GM19468 (cell line): ENCODE results near the gene GAPVD1.
A peak's percentile ranks its signal among the peaks of the same experiment; 100 is the strongest.
"Not testable (repeated sequence)": the region's sequence is repeated elsewhere in the genome, so short reads cannot be mapped to it uniquely, and the experiment has no call there.

Experiments
- ATAC-seq: cut with Tn5 transposase; IDR thresholded peaks from one replicate; pipeline ENCODE4 v1.9.1; 2021; ENCODE audit warnings: mild to moderate bottlenecking, moderate library complexity, moderate number of reproducible peaks; ENCODE audit not compliant: unreplicated experiment; ENCODE audit errors: extremely low read depth

GAPVD1 gene

GRCh38 chr9:125302241-125302640, 40.6 kb downstream of the GAPVD1 start:
- ATAC-seq: no peak

DNA sequence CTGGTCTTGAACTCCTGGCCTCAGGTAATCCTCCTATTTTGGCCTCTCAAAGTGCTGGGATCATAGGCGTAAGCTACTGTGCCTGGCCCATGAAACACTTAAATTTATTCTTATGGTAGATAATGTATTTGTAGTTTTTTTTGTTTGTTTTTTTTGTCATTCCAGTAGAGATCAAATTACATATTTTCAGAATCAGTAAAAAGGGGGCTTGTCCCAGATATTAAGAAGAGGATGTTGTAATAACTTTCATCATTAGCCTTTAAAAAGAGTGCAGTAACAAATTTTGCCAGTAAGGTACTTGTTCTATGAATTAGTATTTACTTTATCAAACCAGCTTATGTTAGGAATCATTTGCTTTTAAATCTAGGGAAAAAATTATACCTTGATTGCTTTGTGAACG, 42.6 kb downstream of the GAPVD1 start:
- no peak for ATAC-seq

DNA sequence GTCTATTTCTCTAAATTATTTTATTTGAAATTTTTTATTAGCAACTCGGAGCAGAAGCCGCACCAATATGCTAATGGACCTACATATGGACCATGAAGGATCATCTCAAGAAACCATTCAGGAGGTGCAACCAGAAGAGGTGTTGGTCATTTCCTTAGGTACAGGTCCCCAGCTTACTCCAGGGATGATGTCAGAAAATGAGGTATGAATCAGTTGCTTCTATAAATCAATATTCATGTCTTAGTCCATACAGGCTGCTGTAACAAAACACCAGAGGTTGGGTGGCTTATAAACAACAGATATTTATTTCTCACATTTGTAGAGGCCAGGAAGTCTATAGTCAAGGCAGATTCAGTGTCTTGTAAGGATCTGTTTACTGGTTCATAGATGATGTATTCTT, 50.8 kb downstream of the GAPVD1 start:
- no peak for ATAC-seq

DNA sequence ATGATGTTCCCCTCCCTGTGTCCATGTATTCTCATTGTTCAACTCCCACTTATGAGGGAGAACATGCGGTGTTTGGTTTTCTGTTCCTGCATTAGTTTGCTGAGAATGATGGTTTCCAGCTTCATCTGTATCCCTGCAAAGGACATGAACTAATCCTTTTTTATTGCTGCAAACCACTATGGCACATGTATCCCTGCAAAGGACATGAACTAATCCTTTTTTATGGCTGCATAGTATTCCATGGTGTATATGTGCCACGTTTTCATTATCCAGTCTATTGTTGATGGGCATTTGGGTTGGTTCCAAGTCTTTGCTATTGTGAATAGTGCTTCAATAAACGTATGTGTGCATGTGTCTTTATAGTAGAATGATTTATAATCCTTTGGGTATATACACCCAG, 54.7 kb downstream of the GAPVD1 start:
- ATAC-seq: not testable (repeated sequence)

DNA sequence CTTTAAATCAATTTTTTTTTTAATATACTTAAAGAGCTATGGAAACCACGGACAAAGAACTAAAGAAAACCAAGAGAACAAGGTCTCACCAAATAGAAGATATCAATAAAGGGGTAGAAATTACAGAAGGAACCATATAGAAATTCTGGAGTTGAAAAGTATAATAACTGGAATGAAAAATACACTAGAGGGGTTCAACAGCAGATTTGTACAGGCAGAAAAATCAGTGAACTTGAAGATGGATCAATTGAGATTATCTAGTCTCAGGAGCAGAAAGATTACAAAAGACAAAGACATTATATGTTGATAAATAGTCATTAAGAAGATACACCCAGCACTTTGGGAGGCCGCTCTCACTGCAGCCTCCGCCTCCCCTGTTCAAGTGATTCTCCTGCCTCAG, 56.1 kb downstream of the GAPVD1 start:
- ATAC-seq: no peak

DNA sequence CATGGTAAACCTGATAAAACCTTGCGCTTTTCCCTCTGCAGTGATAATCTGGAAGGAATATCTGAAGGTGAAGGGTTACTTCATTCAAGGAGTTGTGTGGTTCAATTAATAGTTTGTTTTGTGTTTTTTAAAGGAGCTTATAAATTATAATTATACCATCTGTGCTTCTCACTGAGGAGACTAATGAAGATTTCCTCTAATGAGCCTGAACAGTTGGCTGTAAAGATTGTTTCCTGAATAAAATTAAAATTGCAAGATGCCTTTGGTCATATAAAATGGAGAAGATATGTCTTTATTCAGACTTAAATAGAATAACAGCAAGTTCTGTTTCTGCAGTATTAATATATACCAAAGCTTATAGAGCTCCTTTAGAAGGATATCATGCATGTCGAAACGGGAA, 59.9 kb downstream of the GAPVD1 start:
- no peak for ATAC-seq

- no peak for ATAC-seq
Measured at GRCh38 chr9:125323615-125324014, 62.0 kb downstream of the GAPVD1 start.

DNA sequence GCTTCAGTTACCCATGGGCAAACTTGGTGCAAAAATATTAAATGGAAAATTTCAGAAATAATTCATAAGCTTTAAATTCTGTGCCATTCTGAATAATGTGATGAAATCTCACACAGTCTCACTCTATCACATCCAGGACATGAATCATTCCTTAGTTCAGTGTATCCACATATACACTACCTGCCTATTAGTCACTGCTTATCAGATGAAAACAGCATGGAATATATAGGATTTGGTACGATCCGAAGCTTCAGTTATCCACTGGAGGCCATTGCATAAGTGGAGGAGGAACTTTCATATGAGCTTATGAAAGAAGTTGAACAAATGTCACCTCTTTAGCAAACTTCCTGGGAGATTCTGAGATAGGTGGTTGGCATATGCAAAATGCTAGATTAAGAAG, 64.2 kb downstream of the GAPVD1 start:
- no peak for ATAC-seq

DNA sequence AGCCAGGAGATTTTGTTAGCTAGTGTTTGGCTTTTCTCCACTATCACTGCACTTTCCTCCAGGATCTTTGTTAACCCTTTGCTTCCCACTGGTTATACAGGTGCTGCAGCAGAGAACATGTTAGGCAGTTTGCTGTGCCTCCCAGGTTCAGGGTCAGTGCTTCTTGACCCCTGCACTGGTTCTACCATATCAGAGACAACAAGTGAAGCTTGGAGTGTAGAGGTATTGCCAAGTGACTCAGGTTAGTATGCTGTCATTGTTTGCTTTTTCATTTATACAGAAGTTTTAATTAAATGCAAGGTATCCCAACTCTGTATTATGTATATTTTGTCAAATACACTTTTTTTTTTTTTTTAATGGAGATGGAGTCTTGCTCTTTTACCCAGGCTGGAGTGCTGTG, 68.4 kb downstream of the GAPVD1 start:
- ATAC-seq: no peak

DNA sequence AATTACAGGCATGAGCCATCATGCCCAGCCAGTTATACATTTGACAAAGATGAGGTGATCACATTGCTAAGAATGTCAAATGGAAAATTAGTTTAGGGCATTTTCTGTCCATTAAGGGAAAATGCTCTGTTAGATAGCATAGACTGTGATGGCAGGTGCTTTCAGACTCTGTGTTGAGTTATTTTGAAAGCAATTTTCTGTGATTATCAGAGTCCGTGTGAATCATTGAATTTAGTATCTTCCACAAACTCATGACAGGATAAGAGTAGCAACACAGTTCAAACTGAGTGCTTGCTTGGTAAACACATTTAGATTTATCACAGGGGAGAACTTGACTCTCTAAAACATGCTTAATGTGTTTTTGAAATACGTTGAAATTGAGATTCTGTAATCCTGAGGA, 69.0 kb downstream of the GAPVD1 start:
- no peak for ATAC-seq

DNA sequence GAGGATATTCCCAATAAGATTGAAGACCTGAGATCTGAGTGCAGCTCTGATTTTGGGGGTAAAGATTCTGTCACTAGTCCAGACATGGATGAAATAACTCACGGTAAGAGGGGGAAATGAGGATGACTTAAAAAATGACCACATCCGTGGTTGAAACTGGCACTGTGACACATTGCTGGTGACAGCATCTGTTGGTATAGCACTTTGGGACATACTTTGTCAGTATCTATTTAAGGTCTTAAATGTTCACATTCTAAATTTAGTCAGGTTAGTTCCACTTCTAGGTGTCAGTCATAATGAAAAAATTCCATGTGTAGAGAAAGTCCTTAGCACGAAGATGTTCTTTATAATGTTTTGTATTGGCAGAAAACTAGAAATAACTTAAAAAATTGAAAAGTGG, 70.9 kb downstream of the GAPVD1 start:
- ATAC-seq: peak; percentile 85

DNA sequence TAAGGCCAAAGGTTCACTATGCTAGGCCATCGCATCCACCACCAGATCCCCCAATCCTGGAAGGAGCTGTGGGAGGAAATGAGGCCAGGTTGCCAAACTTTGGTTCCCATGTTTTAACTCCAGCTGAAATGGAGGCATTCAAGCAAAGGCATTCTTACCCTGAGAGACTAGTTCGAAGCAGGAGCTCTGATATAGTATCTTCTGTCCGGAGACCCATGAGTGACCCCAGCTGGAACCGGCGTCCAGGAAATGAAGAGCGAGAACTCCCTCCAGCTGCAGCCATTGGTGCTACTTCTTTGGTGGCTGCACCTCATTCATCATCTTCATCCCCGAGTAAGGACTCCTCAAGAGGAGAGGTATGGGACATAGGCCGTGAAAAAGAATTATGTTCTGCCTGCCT, 75.6 kb downstream of the GAPVD1 start:
- ATAC-seq: no peak

GRCh38 chr9:125338929-125339328, 77.3 kb downstream of the GAPVD1 start:
- ATAC-seq: no peak

- no peak for ATAC-seq
Measured at GRCh38 chr9:125341566-125341965, 79.9 kb downstream of the GAPVD1 start.

GRCh38 chr9:125343518-125344275, 82.1 kb downstream of the GAPVD1 start:
- no peak for ATAC-seq

GRCh38 chr9:125346080-125346732, 84.6 kb downstream of the GAPVD1 start:
- ATAC-seq: no peak

DNA sequence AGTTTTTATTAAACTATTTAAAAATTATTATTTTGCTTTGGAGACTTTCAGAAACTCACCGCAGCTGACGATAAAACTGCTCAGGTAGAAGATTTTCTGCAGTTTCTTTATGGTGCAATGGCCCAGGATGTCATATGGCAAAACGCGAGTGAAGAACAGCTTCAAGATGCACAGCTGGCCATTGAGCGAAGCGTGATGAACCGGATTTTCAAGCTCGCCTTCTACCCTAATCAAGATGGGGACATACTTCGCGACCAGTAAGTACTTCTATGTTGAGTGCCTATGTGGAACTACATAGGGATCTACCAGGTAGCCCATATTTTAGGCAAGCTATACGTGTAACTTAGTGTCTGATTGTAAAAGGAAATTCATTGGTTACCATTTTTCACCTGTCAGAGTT, 94.0 kb downstream of the GAPVD1 start:
- ATAC-seq: no peak

DNA sequence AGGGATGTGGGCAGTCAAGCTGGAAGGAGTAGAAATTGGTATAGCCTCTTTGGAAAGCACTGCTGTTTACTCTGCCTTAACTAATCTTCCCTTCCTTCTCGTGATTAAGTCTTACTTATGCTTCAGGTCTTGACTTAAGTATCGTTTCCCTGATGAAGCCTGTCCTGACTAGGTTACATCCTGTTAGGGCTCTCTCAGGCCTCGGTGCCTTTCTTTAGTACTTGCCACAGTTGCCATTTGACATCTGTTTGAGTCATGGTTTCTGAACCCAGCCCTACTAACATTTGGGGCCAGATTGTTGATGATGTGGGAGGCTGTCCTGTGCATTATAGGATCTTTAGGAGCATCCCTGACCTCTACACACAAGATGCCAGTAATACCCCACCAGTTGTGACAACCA, 94.4 kb downstream of the GAPVD1 start:
- ATAC-seq: no peak

DNA sequence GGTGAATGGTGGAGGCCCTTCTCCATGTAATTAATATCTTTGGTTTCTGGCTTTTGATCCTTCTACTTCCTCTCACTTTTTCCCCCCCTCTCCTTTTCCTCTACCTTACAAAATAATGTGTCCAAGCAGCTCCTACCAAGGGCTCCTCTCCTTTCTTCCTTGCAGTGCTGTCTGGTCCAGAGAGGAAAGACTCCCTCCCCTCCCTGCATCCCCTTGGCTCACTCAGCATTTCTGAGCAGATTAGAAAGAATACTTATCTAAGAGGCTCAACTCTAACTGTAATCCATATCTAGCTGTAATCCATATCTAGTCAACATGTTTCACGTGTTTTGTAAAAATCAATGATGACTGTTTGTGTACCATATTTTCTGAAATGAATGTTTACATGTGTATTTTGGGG, 97.4 kb downstream of the GAPVD1 start:
- no peak for ATAC-seq

DNA sequence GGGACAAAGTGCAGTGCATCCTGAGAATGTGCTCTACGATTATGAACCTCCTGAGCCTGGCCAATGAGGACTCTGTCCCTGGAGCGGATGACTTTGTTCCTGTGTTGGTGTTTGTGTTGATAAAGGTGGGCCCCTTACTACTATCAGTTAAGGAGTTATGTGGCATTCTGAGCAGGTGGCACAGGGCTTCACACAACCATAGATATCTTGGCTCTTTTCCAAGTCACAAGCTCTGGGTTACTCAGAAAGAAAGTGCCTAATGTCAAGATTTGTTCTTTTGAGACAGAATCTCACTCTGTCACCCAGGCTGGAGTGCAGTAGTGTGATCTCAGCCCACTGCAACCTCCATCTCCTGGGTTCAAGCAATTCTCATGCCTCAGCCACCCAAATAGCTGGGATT, 99.0 kb downstream of the GAPVD1 start:
- ATAC-seq: no peak

DNA sequence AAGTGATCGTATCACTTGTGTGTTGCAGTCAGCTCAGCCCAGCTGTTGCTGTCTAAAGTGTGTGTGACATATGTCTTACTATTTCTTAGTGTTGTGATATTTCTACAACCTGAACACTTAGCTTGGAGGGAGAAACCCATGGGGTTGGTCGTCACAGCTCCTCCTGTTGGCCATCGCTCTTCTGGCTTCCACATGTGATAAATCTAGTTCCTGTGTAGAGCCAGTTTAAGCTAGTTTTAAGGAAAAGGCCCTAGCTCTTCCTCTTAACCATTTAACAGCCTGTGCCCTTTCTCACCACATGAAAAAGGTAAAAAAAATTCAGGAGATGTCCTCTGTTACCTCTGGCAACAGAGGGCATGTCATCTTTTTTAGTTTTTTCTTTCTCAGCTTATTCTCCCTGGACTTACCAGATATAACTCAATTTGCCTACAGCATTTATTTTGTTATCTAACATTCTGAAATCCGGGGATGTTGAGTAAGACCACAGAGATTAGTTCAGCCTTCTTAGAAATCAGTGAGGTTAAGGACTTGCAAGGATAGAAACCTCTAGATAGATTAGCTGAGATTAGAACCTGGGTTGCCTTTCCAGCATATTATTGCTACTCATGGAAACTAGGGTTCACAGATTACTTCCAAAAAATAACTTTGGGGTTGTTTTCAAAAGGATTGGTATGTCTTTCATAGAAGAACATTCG, 100.4 kb downstream of the GAPVD1 start:
- ATAC-seq: no peak
